ENCODE data around the gene CPT1C.

Gene CPT1C

DNA sequence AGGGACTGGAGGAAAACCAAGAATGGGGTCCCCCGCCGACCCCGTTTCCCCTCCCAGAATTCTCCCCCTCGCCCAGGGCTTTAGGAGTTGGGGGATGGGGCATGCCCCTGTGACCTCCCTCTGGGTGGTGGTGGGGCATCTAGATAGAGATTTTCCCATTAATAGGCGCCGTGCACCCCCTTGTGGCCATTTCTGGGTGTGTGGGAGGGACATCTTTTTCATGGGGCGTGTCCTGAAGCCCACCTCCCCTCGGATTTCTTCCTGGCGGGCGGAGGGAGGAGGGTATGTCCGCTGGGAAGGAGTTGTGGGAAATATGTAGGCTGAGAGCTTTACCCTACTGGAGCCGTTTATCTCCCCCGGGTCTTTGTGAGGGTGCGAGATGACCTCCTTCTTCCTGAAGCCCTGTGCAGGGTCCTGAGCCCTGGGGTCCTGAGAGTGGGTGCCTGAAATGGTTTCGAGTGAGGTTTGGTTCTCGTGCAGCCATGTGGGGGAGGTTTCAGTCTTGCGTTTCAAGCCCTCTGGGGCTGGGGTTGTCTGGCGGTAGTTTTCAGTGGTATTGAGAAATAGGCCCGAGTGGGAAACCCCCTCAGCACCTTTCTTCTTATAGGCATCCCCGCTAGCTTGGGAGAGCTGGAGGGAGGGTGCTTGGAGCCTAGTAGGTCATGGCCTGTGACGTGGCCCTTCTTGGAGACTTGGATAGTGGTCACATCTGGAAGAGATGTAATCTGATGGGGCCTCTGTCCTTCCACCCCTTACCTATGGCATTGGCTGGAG is 12.8 kb upstream of the CPT1C start:
- DNase-seq (ENCODE audit: low read depth in 2 of 2): peak; percentile 57 to 77

DNA sequence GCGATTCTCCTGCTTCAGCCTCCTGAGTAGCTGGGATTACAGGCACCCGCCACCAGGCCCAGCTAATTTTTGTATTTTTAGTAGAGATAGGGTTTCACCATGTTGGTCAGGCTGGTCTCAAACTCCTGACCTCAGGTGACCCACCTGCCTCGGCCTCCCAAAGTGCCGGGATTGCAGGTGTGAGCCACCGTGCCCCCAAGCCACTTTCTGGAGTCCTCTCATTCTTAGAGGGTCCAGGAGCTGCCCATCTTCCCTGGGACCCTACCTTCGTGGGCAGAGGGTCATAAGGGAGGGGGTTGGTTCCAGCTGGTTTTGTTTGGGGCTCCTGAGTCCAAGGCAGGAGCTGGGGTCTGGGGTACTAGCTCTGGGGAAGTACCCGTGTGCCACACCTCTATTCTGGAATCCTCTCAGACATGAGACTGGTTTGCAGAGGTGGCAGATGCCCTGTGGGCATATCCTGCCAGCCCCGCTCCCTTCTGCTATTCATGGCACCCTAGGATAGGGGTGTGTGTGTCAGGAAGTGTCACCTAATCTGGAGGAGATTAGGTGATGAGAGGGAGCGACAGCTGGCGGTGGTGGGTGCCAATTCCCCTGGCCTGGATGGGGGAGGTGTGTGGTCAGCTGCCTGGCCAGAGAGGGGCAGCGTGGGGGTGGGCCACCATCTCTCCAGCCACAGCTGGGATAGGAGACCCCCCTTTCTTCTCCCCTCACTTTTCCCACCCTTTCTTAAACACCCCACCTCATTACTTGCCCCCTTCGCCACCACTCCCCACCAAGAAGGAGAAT is 11.7 kb upstream of the CPT1C start:
- no peak overlapping the region for H3K4me3 ChIP-seq (replicated peaks in 1 of 2; ENCODE audit: low read depth in 2 of 2, low read length in 2 of 2)
- TF ChIP-seq, protein P1, sequence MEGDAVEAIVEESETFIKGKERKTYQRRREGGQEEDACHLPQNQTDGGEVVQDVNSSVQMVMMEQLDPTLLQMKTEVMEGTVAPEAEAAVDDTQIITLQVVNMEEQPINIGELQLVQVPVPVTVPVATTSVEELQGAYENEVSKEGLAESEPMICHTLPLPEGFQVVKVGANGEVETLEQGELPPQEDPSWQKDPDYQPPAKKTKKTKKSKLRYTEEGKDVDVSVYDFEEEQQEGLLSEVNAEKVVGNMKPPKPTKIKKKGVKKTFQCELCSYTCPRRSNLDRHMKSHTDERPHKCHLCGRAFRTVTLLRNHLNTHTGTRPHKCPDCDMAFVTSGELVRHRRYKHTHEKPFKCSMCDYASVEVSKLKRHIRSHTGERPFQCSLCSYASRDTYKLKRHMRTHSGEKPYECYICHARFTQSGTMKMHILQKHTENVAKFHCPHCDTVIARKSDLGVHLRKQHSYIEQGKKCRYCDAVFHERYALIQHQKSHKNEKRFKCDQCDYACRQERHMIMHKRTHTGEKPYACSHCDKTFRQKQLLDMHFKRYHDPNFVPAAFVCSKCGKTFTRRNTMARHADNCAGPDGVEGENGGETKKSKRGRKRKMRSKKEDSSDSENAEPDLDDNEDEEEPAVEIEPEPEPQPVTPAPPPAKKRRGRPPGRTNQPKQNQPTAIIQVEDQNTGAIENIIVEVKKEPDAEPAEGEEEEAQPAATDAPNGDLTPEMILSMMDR (IDR thresholded peaks at IDR 0.05; ENCODE audit: low read depth, low read length): no peak
- DNase-seq (ENCODE audit: low read depth in 2 of 2): no peak

More for the DNA sequence above, 12.8 kb upstream of the CPT1C start:
- TF ChIP-seq, protein P1 (IDR thresholded peaks at IDR 0.05; ENCODE audit: low read depth, low read length): peak; percentile 58
- H3K4me3 ChIP-seq (replicated peaks in 1 of 2; ENCODE audit: low read depth in 2 of 2, low read length in 2 of 2): peak overlapping the region; percentile 100

DNA sequence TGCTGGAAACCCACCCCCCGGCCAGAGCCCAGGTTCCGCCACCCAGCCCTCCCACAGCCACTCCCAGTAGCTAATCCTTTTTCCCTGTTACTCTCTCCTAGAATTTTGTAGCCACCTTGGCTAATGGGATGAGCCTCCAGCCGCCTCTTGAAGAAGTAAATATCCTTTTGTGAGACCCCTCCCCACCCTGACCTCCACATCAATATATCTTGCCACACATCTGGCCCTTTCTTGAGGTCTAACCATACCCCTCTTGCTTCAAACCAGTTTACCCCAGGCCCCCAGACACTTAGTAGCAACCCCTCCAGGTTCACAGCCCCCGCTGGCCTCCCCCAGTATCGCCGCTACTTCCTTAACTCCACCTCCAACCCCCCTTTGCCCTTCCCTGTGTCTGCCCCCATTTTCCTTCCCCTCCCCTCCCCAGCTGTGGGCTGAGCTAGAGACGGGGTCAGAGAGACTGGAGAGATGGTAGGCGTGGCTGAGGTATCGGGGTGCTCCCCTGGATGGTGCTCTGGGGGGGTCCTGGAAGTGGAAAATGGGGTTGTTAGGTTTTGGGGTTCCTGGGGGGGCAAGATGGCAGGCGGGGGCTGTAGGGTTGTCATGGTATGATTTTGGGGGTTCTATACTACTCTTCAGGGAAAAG is 11.0 kb upstream of the CPT1C start:
- TF ChIP-seq, protein P1 (IDR thresholded peaks at IDR 0.05; ENCODE audit: low read depth, low read length): no peak
- H3K4me3 ChIP-seq (replicated peaks in 1 of 2; ENCODE audit: low read depth in 2 of 2, low read length in 2 of 2): no peak overlapping the region
- DNase-seq (ENCODE audit: low read depth in 2 of 2): no peak

DNA sequence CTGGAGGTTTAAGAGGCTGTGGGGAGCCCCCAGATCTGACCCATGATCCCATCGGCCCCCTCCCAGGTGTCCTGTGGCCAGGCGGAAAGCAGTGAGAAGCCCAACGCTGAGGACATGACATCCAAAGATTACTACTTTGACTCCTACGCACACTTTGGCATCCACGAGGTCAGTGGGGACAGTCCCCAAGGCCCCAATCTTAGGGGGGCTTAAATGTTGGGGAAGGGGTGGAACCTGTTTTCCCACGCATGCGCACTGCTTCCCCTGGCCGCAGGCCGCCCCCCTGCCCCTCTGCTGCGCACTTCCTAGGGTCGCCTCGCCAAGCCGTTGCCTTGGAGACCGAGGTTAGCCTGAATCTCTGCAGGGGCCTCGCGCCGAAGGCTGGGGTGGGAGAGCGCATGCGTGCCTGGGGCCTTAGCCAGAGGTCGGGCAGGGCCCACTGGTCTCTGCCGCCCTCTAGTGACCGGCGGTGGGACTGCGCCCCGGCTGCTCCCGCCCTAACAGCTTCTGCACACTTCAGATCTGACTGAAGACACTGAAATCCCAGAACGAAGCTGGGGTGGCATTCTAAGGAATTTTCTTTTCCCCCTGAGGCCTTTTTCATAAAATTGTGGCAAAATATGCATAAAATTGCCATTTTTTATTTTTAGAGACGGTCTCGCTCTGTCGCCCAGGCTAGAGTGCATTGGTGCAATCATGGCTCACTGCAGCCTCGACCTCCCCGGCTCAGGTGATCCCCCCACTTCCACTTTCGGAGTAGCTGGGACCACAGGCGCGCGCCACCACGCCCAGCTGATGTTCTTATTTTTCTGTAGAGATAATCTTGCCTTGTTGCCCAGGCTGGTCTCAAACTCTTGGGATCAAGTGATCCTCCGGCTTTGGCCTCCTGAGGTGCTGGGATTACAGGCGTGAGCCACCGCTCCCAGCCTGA is 10.2 kb upstream of the CPT1C start:
- no peak overlapping the region for H3K4me3 ChIP-seq (replicated peaks in 1 of 2; ENCODE audit: low read depth in 2 of 2, low read length in 2 of 2)
- DNase-seq (ENCODE audit: low read depth in 2 of 2): peak; percentile 89 to 91
- TF ChIP-seq, protein P1 (IDR thresholded peaks at IDR 0.05; ENCODE audit: low read depth, low read length): peak; percentile 100

DNA sequence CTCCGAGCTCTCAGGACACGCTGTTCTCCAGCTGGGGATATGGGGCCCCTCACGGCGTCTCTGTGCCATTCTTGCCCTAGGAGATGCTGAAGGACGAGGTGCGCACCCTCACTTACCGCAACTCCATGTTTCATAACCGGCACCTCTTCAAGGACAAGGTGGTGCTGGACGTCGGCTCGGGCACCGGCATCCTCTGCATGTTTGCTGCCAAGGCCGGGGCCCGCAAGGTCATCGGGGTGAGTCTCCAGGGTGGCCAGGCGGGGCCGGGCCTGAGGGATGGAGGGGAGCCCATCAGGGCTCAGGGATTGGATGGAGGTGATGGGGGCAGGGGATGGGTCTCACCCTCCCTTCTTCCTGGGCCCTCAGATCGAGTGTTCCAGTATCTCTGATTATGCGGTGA is 9.1 kb upstream of the CPT1C start:
- H3K4me3 ChIP-seq (replicated peaks in 1 of 2; ENCODE audit: low read depth in 2 of 2, low read length in 2 of 2): no peak overlapping the region
- TF ChIP-seq, protein P1 (IDR thresholded peaks at IDR 0.05; ENCODE audit: low read depth, low read length): no peak
- DNase-seq (ENCODE audit: low read depth in 2 of 2): no peak

DNA sequence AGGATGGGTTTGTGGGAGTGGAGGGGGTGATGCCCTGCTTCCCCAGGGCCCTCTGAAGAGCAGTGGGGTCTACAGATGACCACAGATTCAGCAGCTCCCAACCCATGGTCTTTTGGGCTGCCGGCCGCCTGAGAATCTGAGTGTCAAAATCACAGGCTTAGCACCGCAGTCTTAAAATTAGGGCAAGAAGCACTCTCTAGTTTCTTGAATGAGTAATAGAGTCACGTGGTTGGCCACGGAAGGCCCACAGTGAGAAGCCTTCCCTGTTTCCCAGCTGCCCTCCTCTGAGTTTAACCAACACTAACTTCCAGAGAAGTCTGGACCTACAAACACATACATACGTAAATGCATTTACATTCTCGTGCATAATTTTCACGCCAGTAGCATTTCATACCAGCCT is 8.6 kb upstream of the CPT1C start:
- TF ChIP-seq, protein P1 (IDR thresholded peaks at IDR 0.05; ENCODE audit: low read depth, low read length): no peak
- DNase-seq (ENCODE audit: low read depth in 2 of 2): peak in 1 of 2 donors; percentile 28
- H3K4me3 ChIP-seq (replicated peaks in 1 of 2; ENCODE audit: low read depth in 2 of 2, low read length in 2 of 2): no peak overlapping the region

All from cardiac fibroblast (primary cell).